ENCODE data around the gene SLC24A4. TPM values are rescaled to one million over a fixed set of nuclear protein-coding genes. Genes with fewer than 3 reads are reported as not detected.

SLC24A4 gene
- polyA plus RNA-seq, 4 donors, result 0.11 to 0.81 (median 0.25) TPM

- no peak for DNase-seq (ENCODE audit: low read depth in 4 of 4, low spot score in 3 of 4)
Measured at GRCh38 chr14:92470215-92470614, 147.2 kb downstream of the SLC24A4 start.

- no peak for DNase-seq (ENCODE audit: low read depth in 4 of 4, low spot score in 3 of 4)
Measured at GRCh38 chr14:92470811-92471210, 147.8 kb downstream of the SLC24A4 start.

DNA sequence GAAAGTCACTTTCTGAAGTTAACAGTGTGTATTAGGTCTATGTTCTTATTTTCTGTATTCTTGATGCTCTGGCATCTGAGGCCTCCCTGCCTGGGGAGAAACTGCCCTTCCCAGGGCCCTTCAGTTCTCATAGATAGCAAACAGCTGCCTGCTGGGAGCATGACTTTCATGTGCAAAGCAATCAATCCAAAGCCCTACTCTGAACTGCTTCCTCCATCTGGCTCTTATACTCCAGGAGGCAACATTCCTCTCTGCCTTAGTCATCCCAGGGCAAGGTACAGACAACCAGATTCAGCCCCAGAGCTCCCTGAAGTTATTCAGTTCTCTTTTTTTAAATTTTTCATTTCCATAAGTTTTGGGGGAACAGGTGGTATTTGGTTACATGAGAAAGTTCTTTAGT, 149.0 kb downstream of the SLC24A4 start:
- no peak for DNase-seq (ENCODE audit: low read depth in 4 of 4, low spot score in 3 of 4)

- no peak for DNase-seq (ENCODE audit: low read depth in 4 of 4, low spot score in 3 of 4)
Measured at GRCh38 chr14:92472860-92473259, 149.9 kb downstream of the SLC24A4 start.

GRCh38 chr14:92473261-92473968, 150.4 kb downstream of the SLC24A4 start:
- no peak for DNase-seq (ENCODE audit: low read depth in 4 of 4, low spot score in 3 of 4)

DNA sequence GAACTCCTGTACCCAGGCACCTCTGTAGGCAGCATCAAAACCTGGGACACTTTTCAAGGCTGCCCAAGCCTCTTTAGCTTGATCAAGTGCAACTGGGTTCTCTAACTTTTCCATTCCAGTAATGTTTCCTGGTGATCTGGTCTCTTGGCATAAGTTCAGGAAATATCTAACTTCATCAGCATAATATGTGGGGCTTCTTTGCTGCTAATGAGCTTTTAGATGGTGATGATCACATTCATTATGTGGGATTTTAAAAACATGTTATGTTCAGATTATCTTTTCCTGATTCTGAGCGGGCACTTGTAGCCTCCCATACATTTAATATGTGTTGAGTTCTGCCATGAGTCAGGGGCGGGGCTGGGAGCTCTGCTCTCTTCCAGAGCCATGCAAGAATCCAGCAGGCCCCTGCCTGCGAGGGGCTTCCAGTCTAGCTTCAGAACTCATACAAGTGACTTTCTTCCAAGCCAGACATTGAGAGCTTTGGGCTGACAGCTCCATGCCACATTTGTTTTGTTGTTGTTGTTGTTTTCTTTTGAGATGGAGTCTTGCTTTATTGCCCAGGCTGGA, 151.1 kb downstream of the SLC24A4 start:
- no peak for DNase-seq (ENCODE audit: low read depth in 4 of 4, low spot score in 3 of 4)

- no peak for DNase-seq (ENCODE audit: low read depth in 4 of 4, low spot score in 3 of 4)
Measured at GRCh38 chr14:92475037-92475436, 152.1 kb downstream of the SLC24A4 start.

GRCh38 chr14:92475451-92476187, 152.7 kb downstream of the SLC24A4 start:
- DNase-seq (ENCODE audit: low read depth in 4 of 4, low spot score in 3 of 4), result no peak

DNA sequence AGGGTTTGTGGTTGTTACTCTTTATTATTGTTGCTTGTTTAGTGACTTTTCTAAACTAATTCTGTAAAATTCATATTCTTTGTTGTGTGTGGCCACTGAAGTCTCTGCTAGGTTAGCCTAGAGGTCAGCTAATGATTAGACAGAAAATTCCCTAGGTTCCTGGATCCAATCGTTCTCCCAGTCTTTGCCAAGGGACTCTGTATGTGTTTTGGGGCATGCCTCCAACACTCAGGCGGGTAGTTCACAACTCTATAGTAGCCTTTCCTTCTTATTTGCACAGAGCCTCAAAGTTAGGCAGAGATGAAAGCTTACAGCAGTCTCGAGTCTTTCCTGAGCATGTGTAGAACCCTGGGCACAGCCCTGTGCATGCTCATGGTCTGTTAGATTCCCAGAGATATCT, 157.9 kb downstream of the SLC24A4 start:
- DNase-seq (ENCODE audit: low read depth in 4 of 4, low spot score in 3 of 4), result no peak

DNA sequence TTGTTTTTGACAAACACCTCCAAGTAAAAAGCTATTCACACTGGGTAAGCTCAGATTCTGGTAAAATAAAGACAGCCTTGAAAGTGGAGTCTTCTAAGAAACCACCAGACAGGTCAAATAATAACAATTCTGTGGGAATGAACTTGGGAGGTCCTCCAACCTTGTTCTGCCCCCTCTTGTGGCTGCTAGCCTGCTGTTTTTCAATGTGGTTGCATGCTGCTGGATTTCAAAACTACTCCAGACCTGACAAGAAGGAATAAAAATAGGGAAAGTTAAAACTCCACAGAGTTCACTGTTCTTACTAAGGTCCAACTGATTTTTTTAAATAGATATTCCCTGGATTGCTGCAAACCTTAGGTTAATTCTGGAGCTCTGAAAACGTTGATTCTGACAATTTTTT, 158.4 kb downstream of the SLC24A4 start:
- no peak for DNase-seq (ENCODE audit: low read depth in 4 of 4, low spot score in 3 of 4)

DNA sequence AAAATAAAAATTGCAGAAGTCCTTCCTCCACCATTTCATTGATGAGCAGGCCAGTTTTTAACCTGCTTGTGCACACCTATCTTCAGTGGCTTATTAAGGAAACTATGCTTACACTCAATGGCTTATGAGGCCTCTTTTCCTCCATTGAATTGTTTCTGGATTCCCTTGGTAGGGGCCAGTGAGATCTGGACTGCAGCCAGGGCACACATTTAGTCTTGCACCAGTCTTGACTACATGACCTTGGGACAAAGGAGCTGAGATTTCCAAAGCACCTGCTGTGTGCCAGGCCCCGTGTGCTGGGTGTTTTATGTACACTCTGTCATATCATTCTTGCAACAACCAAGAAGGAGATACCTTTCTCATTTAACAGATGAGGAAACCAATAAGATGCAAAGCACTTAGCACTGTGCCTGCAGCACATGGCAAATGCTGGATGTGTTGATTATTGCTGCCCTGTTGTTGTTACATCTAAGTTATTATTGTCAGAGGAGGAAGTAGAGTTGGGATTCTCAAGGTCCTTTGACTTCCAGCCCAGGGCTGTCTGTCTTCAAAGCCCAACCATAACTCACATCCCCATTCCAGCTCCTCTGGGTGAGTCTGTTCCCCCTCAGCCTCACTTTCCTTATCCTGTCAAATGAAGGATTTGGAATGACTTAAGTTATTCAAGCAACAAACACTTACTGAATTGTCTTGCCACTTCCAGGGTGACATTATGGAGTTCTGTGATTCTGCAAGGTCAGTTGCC, 159.0 kb downstream of the SLC24A4 start:
- DNase-seq (ENCODE audit: low read depth in 4 of 4, low spot score in 3 of 4), result no peak

DNA sequence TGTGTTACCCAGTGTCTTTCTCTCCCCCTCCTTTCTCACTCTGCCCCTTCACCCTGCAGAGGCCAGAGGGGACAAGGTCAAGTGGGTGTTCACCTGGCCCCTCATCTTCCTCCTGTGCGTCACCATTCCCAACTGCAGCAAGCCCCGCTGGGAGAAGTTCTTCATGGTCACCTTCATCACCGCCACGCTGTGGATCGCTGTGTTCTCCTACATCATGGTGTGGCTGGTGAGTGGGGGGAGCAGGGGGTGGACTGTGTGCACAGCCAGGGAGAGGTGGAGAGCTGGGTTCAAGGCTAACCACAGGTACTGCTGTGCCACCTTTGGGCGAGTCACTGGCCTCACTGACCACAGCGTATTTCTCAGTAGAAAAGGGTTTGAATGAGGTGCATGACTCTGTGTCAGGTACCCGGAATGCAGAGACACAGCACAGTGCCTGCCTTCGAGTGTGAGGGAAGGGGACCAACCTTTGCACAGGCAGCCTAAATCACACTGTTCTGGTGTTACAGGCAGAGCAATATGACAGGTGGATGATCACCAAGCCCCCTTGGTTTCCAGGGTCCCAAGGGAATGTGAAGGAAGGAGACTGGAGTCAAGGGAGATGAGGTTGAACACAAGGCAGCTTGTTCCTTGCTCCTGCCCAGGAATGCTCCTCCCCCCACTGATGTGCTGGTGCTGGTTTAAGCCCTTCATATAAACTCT, 159.8 kb downstream of the SLC24A4 start:
- no peak for DNase-seq (ENCODE audit: low read depth in 4 of 4, low spot score in 3 of 4)

GRCh38 chr14:92484132-92484823, 161.3 kb downstream of the SLC24A4 start:
- DNase-seq (ENCODE audit: low read depth in 4 of 4, low spot score in 3 of 4), result no peak

DNA sequence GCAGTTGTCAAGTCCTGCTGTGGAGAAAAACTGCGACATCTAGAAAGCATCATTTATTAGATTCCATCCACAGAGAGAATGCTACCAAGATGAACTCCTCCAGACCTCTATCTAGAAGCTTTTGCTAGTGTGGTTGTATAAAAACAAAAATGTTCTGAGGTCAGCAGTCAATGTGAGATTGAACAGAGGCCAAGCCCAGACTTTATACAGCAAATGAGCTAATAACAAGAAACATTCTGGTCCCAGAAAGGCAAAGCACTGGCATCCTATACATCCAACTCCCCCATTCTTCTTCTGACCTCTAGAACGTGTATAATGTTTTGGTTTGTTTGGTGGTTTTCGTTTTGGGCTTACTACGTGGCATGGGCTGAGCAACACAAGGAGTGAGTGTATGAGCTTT, 163.9 kb downstream of the SLC24A4 start:
- no peak for DNase-seq (ENCODE audit: low read depth in 4 of 4, low spot score in 3 of 4)

DNA sequence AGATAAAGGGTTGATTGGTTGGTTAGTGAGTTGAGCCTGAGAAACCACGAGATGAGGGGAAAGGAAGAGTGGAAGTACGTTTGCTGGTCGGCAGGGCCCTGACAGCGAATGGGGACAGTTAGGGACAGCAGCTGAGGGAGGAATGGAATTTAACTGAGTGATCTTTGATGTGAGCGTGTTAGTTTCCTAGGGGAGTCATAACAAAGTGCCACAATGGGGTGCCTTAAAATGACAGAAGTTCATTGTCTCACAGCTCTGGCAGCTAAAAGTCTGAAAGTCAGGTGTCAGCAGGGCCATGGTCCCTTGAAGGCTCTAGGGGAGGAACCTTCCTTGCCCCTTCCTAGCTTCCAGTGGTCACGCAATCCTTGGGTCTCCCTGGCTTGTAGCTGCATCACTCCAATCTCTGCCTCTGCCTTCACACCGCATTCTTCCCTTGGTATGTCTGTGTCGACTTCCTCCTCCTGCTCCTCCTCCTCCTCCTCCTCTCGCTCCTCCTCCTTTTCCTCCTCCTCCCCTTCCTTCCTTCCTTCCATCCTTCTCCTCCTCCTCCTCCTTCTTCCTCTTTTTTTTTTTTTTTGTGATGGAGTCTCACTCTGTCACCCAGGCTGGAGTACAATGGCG, 164.7 kb downstream of the SLC24A4 start:
- no peak for DNase-seq (ENCODE audit: low read depth in 4 of 4, low spot score in 3 of 4)

GRCh38 chr14:92489394-92490238, 166.7 kb downstream of the SLC24A4 start:
- DNase-seq (ENCODE audit: low read depth in 4 of 4, low spot score in 3 of 4), result no peak

GRCh38 chr14:92490239-92490959, 167.4 kb downstream of the SLC24A4 start:
- DNase-seq (ENCODE audit: low read depth in 4 of 4, low spot score in 3 of 4), result no peak

- DNase-seq (ENCODE audit: low read depth in 4 of 4, low spot score in 3 of 4), result no peak
Measured at GRCh38 chr14:92491782-92492181, 168.8 kb downstream of the SLC24A4 start.
